ENCODE data around the gene DNAJB6.
"Not testable (repeated sequence)": the region's sequence is repeated elsewhere in the genome, so short reads cannot be mapped to it uniquely, and the experiment has no call there.

DNAJB6 gene

DNA sequence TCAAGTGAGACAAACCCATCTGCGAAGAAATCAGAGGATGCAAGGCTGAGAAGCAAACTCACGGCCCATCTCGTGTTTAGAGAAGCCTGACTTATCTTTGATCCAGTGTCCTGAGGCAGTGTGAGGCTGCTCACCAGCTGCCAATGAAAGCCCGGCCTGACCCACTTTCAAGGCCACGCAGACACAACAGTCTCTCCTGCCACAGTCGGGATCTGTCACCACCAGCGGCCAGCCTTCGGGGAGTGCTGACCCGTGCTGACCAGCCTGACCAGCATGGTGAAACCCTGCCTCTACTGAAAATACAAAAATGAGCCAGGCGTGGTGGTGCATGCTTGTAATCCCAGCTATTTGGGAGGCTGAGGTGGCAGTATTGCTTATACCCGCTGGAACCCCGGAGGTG is 7.4 kb upstream of the DNAJB6 start:
- no peak for DNase-seq
- ATAC-seq = no peak

DNA sequence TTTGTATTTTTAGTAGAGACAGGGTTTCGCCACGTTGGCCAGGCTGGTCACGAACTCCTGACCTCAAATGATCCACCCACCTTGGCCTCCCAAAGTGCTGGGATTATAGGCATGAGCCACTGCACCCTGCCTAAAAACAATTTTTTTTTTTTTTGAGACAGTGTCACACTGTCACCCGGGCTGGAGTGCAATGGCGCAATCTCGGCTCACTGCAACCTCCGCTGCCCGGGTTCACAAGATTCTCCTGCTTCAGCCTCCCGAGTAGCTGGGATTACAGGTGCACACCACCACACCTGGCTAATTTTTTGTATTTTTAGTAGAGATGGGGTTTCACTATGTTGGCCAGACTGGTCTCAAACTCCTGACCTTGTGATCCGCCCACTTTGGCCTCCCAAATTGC is 6.2 kb upstream of the DNAJB6 start:
- ATAC-seq, DNase-seq: not testable (repeated sequence)

DNA sequence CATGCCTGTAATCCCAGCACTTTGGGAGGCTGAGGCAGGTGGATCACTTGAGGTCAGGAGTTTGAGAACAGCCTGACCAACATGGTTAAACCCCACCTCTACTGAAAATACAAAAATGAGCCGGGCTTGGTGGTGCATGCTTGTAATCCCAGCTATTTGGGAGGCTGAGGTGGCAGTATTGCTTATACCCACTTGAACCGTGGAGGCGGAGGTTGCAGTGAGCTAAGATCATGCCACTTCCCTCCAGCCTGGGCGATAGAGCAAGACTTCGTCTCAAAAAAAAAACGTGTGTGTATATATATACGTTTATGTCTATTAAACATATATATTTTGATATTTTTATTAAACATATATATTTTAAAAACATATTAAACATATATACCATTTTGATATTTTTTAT is 5.8 kb upstream of the DNAJB6 start:
- ATAC-seq, DNase-seq: not testable (repeated sequence)

DNA sequence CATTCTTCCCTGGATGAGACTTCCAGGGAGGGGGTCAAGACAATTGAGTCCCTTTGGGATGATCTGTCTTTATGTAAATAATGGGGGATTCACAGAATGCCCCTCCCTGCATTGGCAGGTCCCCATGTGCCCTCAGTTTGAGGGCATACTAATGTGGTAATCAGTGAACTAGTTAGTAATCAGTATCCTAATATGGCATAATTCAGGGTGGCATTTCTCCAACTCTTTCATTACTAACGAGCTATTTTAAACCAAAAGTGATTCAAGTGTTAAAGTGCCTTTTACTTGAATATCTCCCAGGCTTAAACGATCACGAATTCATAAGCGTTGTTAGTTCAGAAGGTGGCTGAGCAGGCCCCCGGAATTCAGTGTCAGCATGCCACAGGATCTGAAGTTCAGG is 1.6 kb upstream of the DNAJB6 start:
- DNase-seq (no peak), ATAC-seq (no peak)

DNA sequence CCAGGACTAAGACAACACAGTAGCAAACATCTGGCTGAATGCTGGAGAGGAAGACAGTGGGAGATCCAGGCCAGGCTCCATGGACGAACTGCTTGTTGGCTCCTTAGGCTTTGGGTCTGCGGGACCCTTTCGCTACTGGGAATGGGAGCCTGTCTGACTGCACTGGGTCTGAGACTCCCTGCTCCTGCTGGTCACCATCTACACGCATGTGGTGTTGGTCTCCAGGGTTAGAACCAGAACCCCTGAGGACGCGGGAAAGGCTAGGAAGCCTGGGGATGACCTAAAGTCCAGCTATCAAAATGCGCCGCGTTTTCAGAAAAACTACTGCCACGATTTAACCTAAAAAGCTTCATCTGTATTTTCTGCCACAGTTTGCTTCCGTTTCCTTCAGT is 817 bp upstream of the DNAJB6 start:
- peak; percentile 17 for DNase-seq

DNA sequence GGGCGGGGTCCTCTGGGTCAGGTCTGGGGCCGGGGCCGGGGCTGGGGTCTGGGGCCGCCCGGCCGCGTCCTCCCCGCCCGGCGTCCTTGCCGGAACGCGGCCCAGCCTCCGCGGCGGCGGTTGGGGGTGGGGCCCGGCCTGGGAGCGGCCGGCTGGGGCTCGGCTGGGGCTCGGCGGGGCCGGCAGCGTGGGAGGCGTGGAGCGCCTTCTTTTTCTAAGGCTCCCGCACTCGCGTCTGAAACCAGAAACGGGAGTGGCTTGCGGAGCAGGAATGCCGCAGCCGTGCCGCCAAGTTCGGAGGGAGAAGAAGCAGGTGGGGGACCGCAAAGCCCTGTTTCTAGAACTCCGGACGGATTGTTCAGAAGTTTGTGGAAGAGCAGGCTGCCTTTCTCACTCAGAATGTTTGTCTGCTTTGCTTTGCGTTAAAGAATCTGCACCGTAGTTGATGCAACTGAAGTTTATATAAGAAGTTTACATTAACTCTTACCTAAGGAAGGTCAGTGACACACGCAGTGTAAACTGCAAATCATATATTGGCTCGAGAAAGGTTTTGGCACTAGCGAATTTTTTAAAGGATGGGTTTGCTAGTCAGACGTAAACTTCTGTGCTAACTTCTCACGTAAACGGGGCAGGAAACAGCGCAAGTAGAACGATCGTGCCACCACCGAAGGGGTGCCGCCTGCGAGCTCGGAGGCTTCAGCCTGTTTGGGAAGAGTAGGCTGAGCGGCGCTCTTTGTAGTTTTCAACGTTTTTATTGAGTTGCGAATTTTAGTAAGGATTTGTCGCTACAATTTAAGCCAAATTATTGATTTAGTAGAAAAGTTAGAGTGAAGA is 729 bp downstream of the DNAJB6 start:
- DNase-seq = peak; percentile 82

More for the DNA sequence above, 817 bp upstream of the DNAJB6 start:
- no peak for ATAC-seq

DNA sequence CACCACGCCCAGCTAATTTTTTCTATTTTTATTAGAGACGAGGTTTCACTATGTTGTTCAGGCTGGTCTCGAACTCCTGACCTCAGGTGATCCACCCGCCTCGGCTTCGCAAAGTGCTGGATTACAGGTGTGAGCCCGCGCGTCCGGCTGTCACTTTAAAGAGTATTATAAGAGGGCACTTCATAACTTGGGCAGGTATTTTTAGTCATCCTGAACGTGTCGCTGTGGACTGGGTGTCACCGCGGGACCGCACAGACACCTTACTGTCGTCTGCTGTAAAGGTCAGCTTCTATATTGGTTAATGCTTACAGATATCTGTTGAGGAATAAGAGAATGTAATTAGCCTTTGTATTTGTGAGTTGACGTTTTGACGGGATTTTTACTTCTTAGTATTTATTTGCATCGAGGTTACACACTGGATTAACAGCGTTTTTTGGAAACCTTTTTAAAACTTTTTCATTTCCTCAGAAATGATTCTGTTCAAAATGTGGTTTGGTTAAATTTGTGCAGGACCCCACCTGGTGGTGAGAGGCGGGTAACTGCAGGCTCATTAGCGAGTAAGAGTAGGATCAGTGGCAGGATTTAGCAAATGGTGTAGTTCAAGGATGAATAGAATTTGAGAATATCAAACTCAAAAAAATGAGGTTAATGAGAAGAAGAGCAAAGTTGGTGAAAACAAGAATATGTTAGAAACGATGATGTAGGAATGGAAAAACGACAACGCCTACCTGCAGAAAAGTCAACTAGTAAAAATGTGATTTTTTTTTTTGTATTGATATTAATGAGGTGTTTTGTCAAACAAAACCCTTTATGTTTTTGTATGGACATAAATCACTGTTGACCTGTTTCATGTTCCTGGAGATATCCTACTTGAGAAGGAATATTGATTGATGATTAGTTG is 3.2 kb downstream of the DNAJB6 start:
- DNase-seq (peak; percentile 70), ATAC-seq (no peak)

More for the DNA sequence above, 729 bp downstream of the DNAJB6 start:
- peak; percentile 60 for ATAC-seq

DNA sequence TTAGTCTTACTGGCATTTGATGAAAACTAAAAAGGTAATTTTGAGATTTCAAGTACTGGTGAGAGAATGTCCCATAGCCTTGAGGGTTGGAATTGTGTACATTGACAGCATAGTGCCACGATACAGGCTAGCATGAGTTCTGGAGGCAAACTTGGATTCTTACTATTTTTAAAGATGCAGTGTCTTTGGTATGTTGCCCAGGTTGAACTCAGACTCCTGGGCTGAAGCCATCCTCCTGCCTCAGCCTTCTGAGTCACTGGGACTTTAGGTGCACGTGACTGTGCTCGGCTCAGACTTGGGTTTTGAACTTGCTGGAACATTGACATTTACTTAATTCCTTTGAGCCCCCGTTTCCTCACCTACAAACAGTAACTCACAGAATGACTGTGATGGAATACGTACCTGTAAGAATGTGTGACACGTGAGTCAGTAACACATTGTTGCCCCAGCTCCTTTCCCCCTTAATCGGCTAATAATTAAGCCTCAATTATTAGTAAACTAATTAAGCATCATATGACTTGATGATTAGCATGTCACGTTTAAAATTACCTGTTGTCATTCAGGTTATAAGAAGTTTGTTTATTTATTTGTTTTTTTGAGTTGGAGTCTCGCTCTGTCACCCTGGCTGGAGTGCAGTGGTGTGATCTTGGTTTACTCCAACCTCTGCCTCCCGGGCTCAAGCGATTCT is 10.6 kb downstream of the DNAJB6 start:
- DNase-seq (no peak), ATAC-seq (peak; percentile 75)

DNA sequence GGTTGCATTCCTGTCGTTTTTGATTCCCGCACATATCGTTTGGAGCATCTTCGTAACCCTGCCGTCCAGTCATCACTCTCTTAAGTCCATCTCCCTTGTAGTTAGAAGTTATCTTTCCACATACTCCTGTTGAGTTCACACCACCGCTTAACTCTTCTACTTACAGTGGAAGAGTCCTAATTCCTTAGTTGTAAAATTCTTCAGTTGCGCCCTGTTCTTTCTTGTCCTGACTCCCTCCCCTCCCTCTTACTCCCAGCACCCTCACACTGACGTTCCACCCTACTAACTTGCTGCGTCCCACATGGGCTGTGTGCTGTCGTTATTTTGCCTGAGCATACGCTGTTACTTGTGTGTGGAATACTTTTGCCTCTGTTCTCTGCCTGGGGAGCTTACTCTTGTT is 11.7 kb downstream of the DNAJB6 start:
- ATAC-seq = no peak
- DNase-seq = no peak

DNA sequence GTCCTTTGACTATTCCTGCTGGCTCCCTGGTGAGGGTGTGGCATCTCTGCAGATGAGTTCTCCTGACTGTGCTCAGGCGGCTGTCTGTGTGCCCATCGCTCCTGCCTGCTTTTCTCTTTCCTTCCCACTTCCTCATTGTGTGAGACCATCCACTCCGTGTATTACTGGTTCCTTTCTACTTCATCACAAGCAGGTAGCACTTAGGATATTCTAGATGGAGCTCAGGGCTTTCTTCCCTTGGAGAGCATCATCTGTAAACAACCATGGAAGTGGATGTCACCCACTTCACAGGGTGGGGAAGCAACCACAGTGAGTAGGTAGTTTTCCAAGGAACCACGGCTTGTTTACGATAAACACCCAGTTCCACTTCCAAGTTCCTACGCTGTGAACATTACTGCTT is 15.7 kb downstream of the DNAJB6 start:
- ATAC-seq = no peak
- no peak for DNase-seq

DNA sequence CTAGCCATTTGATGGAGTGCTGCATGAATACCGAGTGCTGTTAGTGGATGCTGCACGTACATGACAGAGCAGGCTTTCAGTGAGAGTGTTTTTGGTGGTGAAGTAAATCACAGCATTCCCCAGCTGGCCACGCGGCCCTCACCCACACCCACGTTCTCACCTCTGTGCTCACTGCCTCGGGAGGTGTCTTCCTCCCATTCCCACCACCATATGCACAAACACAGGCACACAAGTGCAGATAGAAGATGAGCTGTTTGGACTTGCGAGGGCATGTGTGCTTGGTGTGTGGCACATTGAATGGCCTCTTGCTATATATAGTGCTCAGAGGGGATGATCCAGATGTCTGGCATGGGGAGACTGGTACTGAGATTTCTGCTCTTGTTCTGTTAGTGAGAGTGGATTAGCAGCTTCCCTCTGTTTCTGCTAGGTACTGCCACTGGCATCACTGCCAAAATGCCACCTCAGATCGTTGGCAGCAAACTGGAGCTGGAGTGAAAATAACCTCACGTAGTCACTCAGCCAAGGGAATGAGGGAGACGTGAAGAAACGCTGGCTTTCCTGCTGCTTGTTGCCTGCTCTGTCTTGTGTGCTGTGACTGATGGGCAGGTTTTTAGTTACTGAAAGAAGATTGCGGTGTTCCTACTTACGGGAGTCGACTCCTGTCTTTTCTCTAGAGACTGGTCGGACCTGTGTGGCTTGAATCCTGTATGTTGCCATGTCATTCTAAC is 19.1 kb downstream of the DNAJB6 start:
- no peak for ATAC-seq
- DNase-seq = no peak

DNA sequence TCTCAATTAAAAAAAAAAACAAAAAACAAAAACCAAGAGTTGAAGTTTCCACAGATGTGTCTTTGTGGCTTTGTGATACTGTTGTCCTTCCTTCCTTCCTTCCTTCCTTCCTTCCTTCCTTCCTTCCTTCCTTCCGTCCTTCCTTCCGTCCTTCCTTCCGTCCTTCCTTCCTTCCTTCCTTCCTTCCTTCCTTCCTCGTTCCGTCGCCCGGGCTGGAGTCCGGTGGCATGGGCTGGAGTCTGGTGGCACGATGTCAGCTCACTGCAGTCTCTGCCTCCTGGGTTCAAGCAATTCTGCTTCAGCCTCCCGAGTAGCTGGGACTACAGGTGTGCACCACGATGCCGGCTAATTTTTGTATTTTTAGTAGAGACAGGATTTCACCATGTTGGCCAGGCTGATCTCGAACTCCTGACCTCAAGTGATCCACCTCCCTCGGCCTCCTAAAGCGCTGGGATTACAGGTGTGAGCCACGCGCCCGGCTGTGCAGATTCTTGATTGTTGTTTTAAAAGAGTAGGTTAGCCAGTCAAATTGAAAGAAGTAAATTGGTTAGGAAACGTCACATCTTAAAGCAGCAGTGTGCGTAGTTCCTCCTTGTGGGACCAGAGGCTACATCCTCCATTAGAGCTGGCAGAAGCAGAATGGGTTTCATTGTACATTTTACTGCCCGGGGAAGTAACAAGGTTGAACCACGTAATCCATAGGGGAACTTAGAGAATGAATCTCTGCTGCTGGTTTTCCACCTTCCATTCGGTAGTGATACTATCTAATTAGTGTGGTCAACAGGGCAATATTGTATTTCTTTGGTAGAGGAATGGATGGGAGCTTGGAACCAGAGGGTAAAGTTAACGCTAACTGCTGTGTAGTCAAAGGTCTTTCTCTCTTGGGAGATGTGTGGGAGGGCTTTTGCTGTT is 20.6 kb downstream of the DNAJB6 start:
- ATAC-seq = no peak
- no peak for DNase-seq

DNA sequence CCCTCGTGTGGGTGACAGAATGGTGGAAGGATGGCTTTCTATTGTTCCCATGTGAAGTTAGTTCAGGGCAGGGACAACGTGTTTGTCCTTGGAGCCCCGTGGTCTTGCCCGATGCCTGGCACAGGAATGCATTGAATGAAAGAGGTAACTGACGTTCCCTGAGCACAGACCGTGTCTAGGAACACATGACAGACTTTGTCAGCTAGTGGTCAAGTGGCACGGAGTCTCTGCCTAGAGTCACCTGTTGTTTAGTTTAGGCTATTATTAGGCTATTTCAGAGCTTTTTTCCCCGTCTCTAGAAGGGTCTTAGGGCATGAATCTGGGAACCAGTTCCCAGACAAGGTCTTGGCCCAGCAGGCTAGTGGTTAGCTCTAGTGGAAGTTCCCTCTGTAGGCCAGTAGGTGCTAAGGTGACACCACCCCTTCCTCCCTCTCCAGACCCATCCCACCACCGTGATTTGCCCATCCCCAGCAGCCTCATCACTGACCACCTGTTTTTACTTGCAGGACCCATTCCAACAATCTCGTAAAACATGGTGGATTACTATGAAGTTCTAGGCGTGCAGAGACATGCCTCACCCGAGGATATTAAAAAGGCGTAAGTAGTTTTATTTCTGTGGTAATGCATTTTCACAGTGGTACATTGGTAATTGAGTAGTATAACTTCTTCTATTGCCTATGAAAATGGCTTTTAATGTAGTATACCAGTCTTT is 21.4 kb downstream of the DNAJB6 start:
- DNase-seq = no peak
- no peak for ATAC-seq

DNA sequence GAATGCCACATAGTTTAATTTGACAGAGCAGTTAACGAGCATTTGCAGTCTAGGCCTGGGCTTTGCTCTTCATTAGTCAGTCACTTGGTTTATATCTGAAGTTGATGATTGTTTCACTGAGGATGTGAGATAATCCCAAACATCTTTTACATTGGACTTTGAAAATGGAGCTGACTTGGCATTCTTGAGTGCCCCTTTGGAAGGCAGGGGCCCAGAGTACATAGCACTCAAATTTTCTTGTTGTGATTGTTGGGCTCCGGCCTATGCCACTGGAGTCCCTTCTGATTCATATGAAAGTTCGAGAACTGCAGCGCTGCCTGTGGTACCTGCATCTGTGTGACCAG is 21.9 kb downstream of the DNAJB6 start:
- ATAC-seq (no peak), DNase-seq (no peak)

DNA sequence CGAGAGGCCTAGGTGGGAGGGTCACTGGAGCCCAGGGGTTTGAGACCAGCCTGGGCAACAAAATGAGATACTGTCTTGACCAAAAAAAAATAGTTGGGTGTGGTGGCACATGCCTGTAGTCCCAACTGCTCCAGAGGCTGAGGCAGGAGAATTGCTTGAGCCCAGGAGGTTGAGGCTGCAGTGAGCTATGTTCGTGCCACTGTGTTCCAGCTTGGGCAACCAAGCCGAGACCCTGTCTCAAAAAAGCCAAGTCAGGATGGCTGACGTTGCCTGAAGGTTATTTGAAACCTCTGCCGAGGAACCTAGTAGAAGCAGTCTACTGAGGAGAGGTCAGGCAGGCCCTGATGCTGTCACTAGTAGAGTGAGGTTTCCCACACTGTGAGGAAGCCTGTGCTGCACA is 22.8 kb downstream of the DNAJB6 start:
- no peak for ATAC-seq

DNA sequence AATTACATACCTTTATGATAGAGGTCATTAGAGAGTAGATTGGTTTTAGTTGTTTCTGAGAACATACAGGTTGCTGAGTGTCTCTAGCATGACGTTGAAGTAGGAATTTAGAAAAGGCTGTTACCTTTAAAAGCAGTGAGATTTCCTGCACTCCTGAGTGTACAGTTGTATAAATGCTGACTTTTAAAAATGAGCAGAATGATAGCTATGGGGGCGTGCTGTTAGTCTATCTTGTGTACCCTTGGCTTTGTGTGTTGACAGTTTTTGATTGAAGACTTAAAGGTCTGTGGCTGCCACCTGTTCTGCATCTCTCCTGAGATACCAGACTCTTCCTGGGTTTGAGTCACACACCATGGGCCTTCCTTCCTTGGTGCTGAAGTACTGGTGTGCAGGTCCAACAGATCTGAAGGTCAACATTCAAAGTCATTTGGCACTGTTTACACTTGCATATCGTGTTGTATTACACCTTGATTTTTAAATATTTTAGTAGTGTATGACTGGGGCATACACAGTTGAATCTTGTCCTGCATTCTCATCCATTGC is 23.8 kb downstream of the DNAJB6 start:
- DNase-seq = no peak
- no peak for ATAC-seq

More for the DNA sequence above, 22.8 kb downstream of the DNAJB6 start:
- DNase-seq = no peak

DNA sequence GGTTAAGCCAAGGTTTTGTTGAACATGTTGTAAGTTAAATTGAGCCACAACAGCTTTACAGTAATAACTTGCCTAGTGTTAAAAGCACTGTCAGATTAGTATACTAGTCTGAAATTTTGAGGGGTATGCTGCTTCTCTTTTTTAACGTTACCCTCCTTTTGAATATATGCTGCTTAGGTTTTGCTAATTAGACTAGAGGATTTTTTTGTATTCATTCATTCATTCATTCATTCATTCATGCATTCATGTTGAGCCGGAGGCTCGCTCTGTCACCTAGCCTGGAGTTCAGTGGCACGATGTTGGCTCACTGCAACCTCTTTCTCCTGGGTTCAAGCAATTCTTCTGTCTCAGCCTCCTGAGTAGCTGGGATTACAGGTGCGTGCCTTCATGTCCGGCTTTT is 24.7 kb downstream of the DNAJB6 start:
- DNase-seq = no peak
- ATAC-seq = no peak

DNA sequence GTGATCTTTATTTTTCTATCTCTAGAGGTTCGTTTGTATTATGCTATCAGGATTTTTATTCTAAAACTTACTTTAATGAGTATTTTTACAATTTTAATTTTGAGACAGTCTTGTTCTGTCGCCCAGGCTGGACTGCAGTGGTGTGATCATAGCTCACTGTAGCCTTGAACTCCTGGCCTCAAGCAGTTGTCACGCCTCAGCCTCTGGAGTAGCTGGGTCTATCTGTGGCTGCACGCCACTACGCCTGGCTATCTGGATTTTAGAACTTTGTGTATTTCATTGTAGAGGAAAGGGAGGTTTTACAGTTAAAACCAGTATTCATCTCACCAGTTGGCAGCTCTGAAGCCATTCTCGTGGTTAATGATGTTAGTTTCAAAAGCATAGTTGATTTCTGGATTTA is 25.9 kb downstream of the DNAJB6 start:
- ATAC-seq (no peak), DNase-seq (no peak)

DNA sequence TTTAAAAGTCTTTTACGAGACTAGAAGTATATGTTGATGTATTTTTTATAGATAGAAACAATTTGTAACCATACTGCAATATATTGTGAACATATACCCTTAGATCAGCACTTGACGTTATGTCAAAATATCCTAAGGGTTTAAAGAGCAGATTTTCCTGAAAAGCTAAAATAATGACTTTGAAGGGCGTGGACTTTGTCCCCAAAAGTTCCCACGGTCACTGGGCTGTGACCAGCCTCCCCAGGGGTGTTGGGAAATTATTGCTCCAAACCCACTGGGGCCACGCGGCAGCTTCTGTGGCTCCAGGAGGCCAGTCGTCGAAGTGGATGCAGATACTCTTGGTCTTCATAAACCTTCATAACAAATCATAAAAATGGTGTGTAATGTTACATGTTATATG is 29.9 kb downstream of the DNAJB6 start:
- DNase-seq (no peak), ATAC-seq (no peak)

DNA sequence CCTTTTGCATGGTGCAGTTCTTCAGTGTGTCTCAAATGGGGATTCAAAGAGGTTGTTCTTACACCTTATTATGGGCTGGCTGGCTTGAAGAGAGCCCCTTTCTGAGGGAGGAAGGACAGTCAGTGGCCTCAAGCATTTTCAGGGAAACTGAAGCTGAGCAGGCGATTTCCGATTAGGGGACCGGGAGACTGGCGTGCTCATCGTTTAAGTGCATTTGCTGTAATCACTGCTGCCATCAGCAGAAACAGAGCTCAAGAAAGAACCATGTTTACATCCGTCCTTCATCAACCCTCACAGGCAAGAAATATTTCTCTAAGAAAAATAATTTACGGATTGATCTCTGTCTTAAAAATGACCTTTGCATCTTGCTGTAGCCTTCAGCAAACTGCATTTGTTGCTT is 32.2 kb downstream of the DNAJB6 start:
- no peak for DNase-seq
- ATAC-seq = no peak
